GM19238 (cell line): ENCODE measurements around the gene VASH2.
"Not testable (repeated sequence)": the region's sequence is repeated elsewhere in the genome, so short reads cannot be mapped to it uniquely, and the experiment has no call there.

ENCODE experiments used
- DNase-seq: peaks from one replicate; pipeline ENCODE4 v3.0.0; 2011; ENCODE audit warnings: low spot score; ENCODE audit not compliant: insufficient read length

The VASH2 gene

DNA sequence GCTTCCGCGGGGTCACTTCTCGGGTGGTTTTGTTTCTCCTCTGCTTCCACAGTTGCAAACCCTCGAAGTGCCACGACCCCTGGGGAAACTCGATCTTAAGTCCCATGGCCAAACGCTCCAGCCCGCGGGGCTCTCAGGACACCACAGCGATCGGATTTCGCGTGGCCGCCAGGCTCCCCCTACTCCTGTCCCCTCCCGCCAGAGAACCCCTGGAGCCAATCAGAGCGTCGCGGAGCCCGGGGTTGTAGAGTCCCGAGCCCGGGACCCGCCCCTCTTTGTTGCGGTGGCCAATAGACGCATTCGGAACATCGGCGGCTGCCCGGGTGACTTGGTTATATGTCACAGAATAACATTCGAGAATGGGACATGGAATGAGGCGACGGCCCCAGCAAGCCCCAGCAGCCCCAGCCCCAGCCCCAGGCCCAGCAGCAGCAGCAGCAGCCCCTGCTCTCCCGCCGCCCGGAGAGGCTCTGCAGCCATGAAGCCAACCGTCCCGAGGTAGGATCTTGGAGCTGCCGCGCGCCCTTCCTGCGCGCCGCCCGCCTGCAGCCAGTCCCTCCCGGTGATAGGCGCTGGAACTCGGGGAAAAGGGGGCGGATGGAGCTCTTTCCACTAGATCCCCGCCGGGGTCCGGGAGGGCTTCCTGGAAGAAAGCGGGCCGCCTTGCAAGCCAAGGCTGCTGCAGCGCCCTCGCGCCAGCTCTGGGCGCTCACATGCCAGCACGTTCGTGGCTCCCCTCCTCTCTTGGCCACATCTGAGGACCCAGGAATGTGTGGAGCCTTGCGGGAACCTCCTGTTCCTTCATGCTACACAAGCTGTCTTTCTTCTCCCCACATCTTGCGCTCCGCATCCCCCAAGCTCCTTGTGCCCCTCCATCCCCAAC, at the start of gene VASH2:
TSS of gene VASH2 (plus strand) at position 299 of the 883 bp plus-strand sequence. CDS start 1,002 bp downstream, outside the sequence.
- DNase-seq: peak; percentile 89

DNA sequence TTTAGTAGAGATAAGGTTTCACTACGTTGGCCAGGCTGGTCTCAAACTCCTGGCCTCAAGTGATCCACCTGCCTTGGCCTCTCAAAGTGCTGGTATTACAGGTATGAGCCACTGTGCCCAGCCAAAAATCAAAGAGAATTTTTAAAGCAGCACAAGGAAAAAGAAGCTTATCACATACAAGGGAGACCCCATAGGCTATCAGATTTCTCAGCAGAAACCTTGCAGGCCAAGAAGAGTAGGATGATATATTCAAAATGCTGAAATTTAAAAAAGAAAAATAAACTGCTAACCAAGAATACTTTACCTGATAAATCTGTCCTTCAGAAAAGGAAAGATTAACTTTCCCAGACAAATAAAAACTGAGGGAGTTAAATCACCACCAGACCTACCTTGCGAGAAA, 49.1 kb upstream of the VASH2 start:
- no peak for DNase-seq

DNA sequence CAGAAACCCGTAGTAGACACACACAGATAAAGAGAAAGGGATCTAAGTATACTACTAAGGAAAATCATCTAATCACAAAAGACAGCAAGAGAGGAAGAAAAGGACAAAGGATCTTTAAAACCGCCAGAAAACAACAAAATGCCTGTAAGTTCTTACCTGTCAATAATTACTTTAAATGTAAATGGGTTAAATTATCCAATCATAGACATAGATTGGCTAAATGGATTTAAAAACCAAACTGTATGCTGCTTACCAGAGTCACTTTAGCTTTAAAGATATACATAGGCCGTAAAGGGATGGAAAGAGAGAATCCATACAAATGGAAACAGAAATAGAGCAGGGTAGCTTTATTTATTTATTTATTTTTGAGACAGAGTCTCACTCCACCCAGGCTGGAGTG, 48.3 kb upstream of the VASH2 start:
- no peak for DNase-seq

DNA sequence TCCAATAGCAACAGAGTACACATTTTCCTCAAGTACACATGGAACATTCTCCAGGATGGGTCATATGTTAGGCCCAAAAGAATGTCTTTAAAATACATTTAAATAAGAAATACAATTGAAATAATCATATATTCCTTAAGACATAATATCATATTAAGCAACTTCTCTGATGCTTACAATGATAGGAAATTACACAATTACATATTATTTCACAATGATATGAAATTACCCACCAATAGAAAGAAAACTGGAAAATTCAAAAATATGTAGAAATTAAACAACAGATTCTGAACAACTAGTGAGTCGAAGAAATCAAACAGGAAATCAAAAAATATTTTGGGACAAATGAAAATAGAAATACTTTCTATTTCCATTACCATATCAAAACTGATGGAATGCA, 46.7 kb upstream of the VASH2 start:
- no peak for DNase-seq

DNA sequence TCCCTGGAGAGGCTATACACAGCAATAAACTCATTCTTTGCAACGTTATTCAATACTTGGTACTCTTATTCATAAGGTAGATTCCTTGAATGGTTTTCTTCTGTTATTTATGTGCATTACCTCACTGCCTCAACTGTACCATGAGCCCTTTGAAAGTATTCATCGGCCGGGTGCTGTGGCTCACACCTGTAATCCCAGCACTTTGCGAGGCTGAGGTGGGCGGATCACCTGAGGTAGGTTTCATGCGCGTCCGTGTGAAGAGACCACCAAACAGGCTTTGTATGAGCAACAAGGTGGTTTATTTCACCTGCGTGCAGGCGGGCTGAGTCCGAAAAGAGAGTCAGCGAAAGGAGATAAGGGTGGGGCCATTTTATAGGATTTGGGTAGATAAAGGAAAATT, 42.3 kb upstream of the VASH2 start:
- DNase-seq: not testable (repeated sequence)

DNA sequence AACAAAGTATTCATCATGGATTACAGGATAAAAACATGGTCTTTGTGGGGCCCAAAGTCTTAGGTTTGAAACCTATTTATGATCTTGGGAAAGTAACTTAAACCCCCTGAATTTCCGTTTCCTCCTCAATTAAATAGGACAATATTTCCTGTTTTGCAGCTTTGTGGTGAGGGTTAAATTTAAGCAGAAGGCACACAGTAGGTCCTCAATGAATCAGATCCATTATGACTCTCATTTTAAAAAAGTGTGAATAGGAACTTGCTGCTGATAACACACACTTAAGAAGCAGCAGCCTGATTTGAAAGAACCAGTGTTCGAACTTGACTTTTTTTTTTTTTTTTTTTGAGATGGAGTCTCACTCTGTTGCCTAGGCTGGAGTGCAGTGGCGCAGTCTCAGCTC, 41.4 kb upstream of the VASH2 start:
- no peak for DNase-seq

DNA sequence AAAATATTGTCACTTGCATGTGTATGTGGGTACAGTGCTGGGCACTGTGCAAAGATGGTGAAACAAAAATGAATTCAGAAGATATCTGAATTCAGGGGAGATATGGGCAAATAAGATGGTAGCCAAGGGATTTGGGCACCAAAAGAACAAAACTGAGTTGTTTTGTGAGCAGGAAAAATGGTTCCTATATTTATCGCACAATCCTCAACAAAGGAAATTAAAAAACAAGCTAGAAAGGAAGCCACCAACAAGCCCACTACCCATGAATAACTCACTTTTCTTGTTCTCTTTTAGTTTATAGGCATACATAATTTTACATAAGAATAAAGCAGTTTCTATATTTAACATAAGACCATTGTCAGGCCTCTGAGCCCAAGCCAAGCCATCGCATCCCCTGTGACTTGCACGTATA, 40.7 kb upstream of the VASH2 start:
- DNase-seq: no peak

DNA sequence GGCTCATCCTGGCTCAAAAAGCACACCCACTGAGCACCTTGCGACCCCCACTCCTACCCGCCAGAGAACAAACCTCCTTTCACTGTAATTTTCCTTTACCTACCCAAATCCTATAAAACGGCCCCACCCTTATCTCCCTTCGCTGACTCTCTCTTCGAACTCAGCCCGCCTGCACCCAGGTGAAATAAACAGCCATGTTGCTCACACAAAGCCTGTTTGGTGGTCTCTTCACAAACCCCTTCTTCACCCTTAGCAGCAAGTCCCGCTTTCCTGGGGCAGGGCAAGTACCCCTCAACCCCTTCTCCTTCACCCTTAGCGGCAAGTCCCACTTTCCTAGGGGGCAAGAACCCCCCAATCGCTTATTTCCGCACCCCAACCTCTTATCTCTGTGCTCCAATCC, 40.1 kb upstream of the VASH2 start:
- DNase-seq: not testable (repeated sequence)

DNA sequence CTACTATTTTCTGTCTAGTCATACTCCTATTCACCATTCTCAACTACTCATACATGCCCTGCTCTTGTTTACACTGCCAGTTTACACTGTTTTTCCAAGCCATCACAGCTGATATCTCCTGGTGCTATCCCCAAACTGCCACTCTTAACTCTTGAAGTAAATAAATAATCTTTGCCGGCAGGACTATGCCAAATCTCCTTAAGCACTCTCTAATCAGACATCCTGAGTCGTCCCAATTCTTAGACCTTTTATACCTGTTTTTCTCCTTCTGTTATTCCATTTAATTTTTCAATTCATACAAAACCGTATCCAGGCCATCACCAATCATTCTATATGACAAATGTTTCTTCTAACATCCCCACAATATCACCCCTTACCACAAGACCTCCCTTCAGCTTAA, 36.7 kb upstream of the VASH2 start:
- DNase-seq: not testable (repeated sequence)

DNA sequence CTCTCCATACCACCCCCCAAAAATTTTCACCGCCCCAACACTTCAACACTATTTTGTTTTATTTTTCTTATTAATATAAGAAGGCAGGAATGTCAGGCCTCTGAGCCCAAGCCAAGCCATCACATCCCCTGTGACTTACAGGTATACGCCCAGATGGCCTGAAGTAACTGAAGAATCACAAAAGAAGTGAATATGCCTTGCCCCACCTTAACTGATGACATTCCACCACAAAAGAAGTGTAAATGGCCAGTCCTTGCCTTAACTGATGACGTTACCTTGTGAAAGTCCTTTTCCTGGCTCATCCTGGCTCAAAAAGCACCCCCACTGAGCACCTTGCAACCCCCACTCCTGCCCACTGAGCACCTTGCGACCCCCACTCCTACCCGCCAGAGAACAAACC, 36.2 kb upstream of the VASH2 start:
- not testable (repeated sequence) for DNase-seq

DNA sequence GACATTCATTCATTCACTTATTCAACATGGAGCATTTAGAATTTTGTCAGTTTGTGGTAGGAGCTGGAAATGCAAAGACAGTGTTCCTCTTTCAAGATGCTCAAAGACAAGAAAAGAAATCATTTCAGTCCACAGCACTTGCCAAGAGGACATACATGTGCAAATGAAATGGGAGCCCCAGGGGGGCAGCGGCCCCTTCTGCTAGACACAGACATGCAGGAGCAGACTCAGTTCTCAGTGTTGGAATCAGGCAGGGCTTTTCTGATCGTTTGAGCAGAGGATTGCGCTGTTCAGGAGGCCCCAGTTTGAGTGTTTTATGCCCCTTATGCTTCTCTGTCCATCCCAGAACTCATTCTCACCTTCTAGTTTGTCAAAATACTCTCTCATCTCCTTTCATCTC, 35.6 kb upstream of the VASH2 start:
- no peak for DNase-seq

DNA sequence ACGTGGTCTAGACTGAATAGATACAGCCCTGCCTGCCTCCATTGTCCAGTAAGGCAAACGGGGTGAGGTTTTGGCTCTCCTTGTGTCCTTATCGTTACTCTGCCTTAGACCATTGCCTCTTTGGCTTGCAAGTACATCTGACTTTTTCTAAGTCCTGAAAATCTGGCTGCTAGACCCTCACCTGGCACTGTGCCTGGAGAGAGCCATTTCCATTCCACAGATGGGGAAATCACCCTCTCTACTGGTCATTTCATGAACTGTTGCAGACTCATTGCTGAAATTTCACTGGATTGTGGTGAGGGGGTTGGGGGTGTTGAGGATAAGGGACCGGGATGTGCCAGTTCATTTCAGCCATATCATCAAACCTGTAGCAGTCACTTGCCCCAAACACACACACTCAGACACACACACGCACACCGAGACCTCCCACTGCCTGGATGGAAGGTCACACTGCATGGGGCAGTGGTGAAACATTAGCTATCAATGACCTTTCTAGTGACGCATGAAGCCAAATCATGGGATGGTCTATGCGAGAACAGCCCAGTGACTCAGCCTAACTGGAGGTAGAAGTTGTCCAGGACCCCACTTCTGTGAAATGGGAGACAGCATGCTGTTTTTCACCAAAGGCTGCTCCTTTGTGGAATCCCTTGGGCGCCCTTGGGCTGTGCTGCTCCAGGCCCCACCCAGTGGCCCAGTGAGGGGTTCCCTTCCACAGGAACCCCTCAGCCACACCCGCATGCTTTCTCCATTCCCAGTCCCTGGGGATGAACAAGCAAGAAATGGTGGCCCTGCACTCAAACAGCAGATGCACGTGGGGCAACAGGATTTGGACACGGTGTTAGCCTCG, 34.9 kb upstream of the VASH2 start:
- no peak for DNase-seq

DNA sequence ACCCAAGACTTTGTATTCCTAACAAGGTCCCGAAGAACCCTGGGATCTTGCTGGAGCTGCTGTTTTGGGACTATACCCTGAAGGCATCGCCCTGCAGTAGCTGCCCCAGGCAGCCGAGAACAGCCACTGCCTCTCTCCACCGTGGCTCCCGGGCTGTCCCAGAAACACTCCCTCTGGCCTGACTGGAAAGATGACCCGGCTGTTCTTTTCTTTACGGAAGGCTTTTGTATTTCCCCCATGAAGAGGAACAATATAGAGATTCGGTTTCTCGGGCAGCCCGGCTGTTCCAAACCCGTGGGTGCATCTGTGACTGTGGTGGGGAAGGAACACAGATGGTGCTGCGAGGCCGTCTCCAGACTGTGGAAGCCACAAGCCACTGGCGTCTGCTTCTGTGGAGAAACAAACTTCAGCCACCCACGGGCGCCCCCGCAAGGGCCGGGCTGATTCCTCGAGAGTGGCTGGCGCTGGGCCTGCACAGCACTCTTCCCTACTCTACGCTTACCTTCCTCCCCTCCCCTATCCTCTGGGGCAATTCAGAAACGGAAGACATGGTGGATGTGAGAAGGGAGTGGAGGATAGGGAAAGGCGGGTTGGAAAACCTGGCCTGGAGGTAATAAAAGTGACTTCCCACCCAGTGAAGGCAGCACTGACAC, 33.7 kb upstream of the VASH2 start:
- DNase-seq: no peak

DNA sequence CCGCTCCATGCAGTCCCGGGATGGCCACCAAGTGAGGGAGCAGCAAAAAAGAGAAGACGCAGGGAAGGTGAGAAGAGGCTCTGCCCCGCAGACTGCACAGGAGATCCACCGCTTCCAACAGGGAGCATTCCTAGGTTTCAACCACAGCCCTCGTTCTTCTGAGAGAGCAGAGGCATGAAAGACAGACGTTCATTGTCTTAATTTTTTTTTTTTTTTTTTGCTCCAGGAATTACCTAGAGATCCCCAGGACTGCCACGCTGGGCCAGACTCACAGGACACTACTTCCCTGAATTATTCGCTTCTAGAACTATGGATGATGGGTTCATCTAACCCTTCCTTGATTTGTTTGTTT, 33.2 kb upstream of the VASH2 start:
- no peak for DNase-seq

DNA sequence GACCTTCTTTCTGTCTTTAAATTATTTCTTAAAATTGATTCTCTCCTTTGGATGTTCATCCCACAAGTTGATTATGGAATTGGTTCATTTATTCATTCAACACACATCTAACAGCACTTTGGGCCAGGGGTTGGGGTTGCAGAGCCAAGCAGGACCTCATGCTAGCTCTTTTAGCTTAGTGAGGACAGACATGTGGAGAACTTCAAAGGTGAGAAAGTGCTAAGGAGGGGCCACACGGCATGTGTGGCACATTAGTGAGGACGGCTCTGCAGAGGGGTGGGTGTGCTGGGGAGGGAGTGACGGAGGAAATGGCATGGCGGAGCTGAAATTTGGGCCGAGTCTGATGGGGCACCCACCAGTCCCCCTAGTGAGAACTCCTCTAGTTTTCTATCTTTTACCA, 32.5 kb upstream of the VASH2 start:
- DNase-seq: no peak

DNA sequence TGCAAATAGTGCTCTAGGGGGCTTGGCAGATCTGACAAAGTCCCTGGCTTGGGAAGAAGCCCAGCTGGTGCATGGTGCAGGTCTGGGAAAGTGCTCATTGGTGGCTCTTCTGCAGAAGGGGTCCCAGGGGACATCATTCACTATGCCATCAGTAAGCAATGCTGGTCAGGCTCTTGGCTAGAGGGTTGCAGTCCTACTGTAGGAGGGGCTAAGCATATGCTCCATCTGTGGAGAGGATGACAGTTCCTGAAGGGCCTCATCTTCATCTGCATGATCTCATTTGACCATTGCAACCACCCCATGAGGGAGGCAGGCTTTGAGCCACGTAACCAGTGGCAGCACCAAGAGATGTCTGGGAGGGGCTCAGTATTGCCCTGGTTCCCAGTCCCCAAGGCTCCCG, 31.5 kb upstream of the VASH2 start:
- DNase-seq: no peak

DNA sequence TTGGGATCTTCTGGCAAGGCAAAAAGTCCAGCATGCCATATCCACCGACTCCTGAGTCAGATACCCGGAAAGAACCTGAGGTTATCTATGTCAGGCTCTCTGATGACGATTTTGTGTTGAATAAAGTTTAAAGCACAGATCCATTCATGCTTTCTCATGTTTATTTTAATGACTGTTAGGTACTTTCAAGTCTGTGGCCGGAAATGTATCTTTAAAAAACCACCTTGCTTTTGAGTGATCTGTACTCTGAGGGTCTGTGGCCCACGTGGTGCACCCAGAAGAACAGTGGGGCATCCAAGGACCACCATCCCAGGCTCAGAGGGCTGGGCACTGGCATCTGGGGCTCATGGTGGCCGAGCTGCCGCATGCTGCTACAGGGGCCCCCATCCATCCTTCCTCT, 30.1 kb upstream of the VASH2 start:
- DNase-seq: no peak

DNA sequence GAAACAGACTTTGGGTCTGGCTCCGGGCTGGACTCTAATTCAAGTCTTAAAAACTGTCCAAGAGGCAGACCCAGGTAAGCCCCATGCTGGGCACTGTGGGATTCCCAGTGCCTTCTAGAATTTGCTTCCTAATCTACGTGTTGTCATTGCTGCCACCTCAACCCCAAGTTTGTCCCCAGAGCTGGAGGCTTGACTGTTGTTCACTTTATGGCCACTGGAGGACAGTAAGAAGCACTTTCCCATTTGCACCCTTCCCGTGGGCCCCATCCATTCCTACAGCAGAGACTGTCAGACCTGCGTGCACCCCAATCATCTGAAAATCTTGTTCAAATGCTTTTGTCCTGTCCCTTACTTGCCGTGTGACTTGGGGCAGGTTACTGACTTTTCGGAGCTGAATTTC, 29.4 kb upstream of the VASH2 start:
- no peak for DNase-seq

DNA sequence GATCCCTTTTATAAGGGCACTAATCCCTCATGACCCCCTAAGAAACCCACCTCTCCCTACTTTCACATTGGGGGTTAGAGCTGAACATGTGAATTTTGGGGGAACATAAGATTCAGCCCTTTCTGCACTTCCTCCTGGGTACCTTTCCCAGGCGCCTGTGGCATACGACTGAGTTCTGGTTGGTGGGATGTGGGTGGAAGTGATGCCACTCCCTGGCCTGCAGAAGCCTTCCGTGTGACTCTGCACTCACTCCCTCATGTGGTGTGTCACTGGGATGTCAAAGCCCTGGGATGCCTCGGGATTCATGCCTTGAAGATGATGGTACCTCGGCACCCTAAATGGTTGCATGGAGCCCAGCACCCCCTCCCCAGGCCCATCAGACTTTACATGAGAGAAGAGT, 28.3 kb upstream of the VASH2 start:
- DNase-seq: no peak

DNA sequence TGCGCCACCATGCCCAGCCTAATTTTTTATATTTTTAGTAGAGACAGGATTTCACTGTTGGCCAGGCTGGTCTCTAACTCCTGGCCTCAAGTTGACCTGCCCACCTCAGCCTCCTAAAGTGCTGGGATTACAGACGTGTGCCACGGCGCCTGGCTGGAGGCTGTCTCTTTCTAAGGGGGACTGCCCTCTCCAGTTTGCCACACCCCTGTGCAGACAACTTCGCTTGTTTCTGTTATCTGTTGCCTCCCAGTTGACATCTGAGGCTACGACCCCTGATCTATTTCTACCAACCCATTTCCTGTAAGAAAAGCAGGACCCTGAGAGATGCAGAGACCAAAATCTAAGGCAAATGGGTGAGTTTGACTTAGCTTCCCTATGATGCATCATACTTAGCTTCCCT, 24.0 kb upstream of the VASH2 start:
- DNase-seq: no peak

DNA sequence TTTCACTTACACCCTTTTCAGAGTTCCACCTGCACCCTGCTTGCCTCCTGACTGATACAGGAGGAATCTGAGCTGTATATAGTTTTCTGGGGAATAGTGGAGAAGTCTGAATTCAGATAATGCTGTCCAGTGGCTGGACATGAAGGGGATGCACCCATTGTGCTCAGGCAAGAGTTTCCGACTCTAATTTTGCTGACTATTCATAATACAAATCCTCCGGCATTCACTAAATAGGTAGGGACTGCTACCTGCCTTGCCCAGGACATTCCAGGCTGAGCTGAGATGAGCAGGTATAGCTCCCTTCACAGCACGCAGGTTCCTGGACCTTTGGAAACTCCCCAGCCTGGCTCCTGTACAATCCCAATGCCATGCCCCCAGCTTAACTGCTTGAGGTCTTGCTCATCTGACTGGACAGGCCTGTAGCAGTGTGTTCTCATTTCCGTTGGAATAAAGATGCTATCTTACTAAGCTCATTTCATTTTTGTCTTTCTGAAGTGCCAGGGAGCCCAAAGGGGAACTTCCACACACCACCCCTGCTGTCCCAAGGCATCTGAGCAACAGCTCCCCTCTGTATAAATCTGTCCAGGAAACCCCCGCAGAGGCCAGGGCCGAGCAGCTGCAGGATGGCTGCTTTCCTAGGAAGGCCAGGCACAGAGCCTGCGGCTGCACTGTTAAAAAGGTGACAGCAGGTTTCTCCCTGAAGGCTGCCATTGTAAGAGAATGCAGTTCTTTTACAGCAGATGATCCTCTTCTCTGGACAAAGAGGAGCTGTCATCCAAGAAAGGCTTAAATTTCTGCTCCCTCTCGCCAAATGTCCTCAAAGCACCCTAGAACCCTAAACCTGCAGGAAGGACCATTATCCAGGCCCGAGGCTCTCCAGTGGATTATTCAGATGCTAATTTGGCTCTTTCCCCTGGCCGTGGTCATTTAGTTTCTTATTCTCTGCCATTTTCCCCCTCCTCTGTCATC, 21.7 kb upstream of the VASH2 start:
- DNase-seq: no peak
